HFF-Myc (cell line): Measurements from ENCODE around the gene COX5B.

Experiments used
- DNase-seq: peaks from one replicate; pipeline ENCODE4 v3.0.0-alpha.2; 2011; ENCODE audit warnings: low read depth; ENCODE audit errors: extremely low read depth
- H3K4me3 ChIP-seq: replicated peaks from 2 replicates; pipeline ENCODE4 v1.5.1; 2011; ENCODE audit warnings: low read depth, mild to moderate bottlenecking, control low read depth, low read length
- CTCF ChIP-seq: IDR thresholded peaks from 2 replicates; pipeline ENCODE4 v1.5.1; 2012; ENCODE audit warnings: mild to moderate bottlenecking, low read depth, low read length, control low read depth; ENCODE audit errors: missing control alignments

Gene COX5B

GRCh38 chr2:97691166-97691565 lies 45.3 kb downstream of the COX5B start:
- H3K4me3 ChIP-seq = no peak overlapping the region
- TF ChIP-seq CTCF = no peak
- no peak for DNase-seq

- H3K4me3 ChIP-seq = no peak overlapping the region
- TF ChIP-seq CTCF = no peak
- no peak for DNase-seq
Measured at GRCh38 chr2:97693476-97693875, 47.6 kb downstream of the COX5B start.

DNA sequence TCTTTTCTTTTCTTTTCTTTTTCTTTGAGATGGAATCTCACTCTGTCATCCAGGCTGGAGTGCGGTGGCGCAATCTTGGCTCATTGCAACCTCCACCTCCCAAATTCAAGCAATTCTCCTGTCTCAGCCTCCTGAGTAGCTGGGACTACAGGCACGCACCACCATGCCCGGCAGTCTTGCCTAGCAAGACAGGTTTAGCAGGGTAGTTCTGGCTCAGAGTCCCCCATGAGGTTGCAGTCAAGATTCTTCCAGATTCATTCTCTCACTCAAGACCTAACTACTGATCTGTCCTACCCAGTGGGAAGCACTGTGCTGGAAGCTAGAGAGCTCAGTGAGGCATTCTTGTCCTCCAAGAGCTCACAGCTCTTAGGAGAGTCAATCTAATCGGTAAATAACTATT lies 49.9 kb downstream of the COX5B start:
- DNase-seq = no peak
- TF ChIP-seq CTCF = no peak
- no peak overlapping the region for H3K4me3 ChIP-seq

- peak; percentile 53 for DNase-seq
- TF ChIP-seq CTCF = peak; percentile 91
- H3K4me3 ChIP-seq = no peak overlapping the region
Measured at GRCh38 chr2:97697252-97698235, 51.7 kb downstream of the COX5B start.
